Hematopoietic multipotent progenitor cell treated with erythropoietin and hydrocortisone succinate and interleukin-3 and kit ligand, for 6 days (in vitro differentiated cells): ENCODE data around the gene LBR.
"Not testable (repeated sequence)": the region's sequence is repeated elsewhere in the genome, so short reads cannot be mapped to it uniquely, and the experiment has no call there.

ENCODE experiments used
- DNase-seq: peaks from one replicate; pipeline ENCODE4 v3.0.0-alpha.2; 2015

The LBR gene

GRCh38 chr1:225427235-225428067, at the start of gene LBR:
Gene LBR (minus strand): TSS chr1:225428038. CDS start chr1:225424075, 3,963 bp downstream.
- DNase-seq: peak; percentile 43

GRCh38 chr1:225477296-225477911, 49.6 kb upstream of the LBR start:
- no peak for DNase-seq

GRCh38 chr1:225476538-225476988, 48.7 kb upstream of the LBR start:
- no peak for DNase-seq

- DNase-seq: no peak
Measured at GRCh38 chr1:225476100-225476511, 48.3 kb upstream of the LBR start.

GRCh38 chr1:225474986-225475820, 47.4 kb upstream of the LBR start:
- peak; percentile 69 for DNase-seq

DNA sequence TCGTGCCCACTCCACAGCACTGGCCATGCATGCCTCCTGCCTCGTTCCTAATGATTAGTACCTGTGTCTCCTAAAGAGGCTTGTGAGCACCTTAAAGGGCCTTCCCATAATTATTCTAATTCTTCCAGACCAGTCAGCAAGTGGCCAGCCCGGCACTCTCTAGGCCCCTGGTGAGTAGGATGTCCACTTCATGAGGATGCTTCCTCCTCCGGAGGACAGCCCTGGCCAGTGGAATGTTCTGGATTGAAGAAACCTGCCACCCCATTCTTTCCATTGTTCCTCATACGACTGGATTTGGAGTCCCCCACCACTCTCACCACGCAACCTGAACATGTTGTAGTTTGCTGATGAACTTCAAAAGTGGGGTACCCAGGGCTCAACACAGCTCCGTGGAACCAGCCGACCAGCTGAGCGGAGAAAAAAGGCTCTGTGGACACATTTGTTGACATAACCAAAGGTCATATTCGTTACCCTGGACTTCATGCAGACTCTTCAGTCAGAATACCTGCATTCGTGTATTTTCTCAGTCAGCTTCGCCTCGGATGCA, 46.7 kb upstream of the LBR start:
- DNase-seq: no peak

GRCh38 chr1:225473676-225474438, 46.0 kb upstream of the LBR start:
- not testable (repeated sequence) for DNase-seq

DNA sequence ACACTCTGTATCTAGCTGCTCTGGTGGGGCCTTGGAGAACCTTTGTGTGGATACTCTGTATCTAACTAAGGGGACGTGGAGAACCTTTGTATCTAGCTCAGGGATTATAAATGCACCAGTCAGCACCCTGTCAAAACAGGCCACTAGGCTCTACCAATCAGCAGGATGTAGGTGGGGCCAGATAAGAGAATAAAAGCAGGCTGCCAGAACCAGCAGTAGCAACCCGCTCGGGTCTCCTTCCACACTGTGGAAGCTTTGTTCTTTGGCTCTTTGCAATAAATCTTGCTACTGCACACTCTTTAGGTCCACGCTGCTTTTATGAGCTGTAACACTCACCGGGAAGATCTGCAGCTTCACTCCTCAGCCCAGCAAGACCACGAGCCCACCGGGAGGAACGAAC, 45.4 kb upstream of the LBR start:
- peak; percentile 11 for DNase-seq

GRCh38 chr1:225471453-225472301, 43.8 kb upstream of the LBR start:
- DNase-seq: no peak

DNA sequence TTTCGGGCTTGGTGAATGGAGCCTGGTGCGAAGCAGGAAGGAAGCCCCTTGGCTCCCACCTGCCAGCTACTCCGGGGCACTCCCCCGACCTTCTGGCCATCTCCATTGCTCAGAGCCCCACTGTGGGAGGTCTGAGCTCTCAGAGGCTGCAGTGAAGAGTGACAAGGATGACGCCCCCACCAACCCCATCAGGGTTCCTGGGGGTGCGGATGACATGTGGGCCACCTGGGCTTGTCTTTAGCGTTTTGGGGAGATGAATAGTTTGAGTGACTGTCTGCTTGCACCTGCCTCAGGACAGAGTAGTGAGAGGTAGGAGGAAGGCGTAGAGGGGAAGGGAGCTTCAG, 43.2 kb upstream of the LBR start:
- no peak for DNase-seq

DNA sequence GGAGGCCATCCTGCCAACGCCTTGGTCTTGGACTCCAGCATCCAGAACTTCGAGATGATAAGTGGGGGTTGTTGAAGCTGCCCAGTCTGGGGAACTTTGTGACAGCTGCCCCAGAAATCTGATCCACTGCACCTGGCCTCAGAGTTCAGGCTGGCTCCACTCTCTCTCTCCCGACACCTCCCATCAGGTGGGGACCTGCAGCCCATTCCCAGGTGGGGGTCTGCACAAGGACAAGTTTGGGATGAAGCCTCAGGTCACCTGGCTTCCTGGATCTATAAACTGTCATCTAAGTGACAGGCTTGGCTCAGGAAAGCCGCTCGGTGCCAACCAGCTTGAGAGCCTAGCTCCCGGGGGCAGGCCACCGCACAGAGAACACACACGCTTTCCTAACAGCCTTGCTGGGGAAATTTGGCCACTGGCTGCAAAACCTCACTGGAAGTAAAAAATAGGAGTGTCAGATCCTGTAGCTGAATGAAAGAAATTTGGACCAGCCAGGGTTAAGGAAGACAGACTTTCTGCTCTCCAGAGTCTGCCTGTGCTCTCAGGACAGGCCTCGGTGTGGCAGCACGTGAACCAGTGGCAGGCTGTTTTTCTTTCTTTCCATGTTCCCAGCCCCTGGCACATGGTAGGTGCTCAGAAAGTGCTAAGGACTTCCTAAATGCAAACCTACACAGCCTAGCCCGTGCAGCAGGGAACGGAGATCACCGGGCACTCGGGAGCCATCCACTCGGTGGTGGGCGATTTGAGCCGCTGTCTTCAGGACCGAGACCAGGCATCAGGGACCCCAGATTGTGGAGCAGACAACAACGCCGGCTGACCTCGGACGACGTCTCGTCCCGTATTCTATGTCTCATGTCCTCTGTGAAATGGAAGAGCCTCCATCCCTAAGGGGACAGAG, 42.6 kb upstream of the LBR start:
- DNase-seq: no peak

GRCh38 chr1:225469051-225469450, 41.2 kb upstream of the LBR start:
- DNase-seq: no peak

- DNase-seq: no peak
Measured at GRCh38 chr1:225468270-225469020, 40.6 kb upstream of the LBR start.

- DNase-seq: peak; percentile 95
Measured at GRCh38 chr1:225467193-225468020, 39.6 kb upstream of the LBR start.

- DNase-seq: no peak
Measured at GRCh38 chr1:225466848-225467192, 39.0 kb upstream of the LBR start.

- DNase-seq: no peak
Measured at GRCh38 chr1:225465793-225466517, 38.1 kb upstream of the LBR start.

- no peak for DNase-seq
Measured at GRCh38 chr1:225464851-225465792, 37.3 kb upstream of the LBR start.
